GM12878 (cell line): ENCODE data around the gene TTF2. TPM values are rescaled to one million over a fixed set of nuclear protein-coding genes. Genes with fewer than 3 reads are reported as not detected.

Experiments used
- ATAC-seq: fragments of 200-7000 bp; cut with Tn5 transposase; 3 replicates; pipeline ENCODE4 v1.9.1; 2020; ENCODE audit warnings: mild to moderate bottlenecking, moderate library complexity
- Bru-seq: library from RNA; stranded (reverse); fragments of 400-500 nt; gene quantifications from one replicate; lab custom pipeline; 2021; lab: Mats Ljungman, UMichigan
- BruChase-seq, 2 experiments: library from RNA; stranded (reverse); fragments of 400-500 nt; gene quantifications; one replicate each; lab custom pipeline; 2021; lab: Mats Ljungman, UMichigan
- BruUV-seq: library from RNA; stranded (reverse); fragments of 400-500 nt; replicated peaks from 2 replicates; lab custom pipeline; 2021; lab: Mats Ljungman, UMichigan
- CTCF ChIA-PET: fragments of 300-600 bp; sonication (Branson Sonifier 250); formaldehyde crosslinking; extraction: SDS; loops from one replicate; lab custom pipeline; 2021; ENCODE audit warnings: inconsistent platforms; lab: Yijun Ruan, JAX
- POLR2A ChIA-PET: fragments of 350-600 bp; formaldehyde crosslinking; extraction: SDS; loops from one replicate; lab custom pipeline; 2021; ENCODE audit warnings: inconsistent platforms; lab: Charles Lee
- RAD21 ChIA-PET: fragments of 300-600 bp; sonication (Branson Sonifier 250); formaldehyde crosslinking; loops from one replicate; lab custom pipeline; 2023; ENCODE audit warnings: antibody characterized with exemption; ENCODE audit not compliant: unreplicated experiment; lab: Charles Lee
- SMC1A ChIA-PET: fragments of 300-600 bp; sonication (Branson Sonifier 250); formaldehyde crosslinking; loops from one replicate; lab custom pipeline; 2023; ENCODE audit not compliant: unreplicated experiment, uncharacterized antibody; lab: Charles Lee
- DNase-seq: peaks from one replicate; pipeline ENCODE4 v3.0.0-alpha.2; 2011; ENCODE audit warnings: low read depth, low spot score
- FAIRE-seq: peaks from 3 replicates; lab custom pipeline; 2011; peaks lifted over from hg19 to GRCh38; lab: Jason Lieb, UNC
- H2AFZ ChIP-seq: 2 replicates; pipeline ENCODE4 v1.6.0; 2011; ENCODE audit warnings: low read depth, low read length, control low read depth; ENCODE audit not compliant: control insufficient read depth
- H3K27ac ChIP-seq: 2 replicates; pipeline ENCODE4 v1.5.1; 2011; ENCODE audit warnings: control low read depth; ENCODE audit not compliant: control insufficient read depth, insufficient read depth
- H3K27me3 ChIP-seq, 2 experiments: replicated peaks in 1 of 2; 2 replicates each; pipeline versions ENCODE4 v1.6.0 to v1.6.1; 2011; ENCODE audit warnings: low read length in 1 of 2; ENCODE audit not compliant: control insufficient read depth in 2 of 2, insufficient read depth in 2 of 2
- H3K36me3 ChIP-seq, 2 experiments: 2 replicates each; pipeline ENCODE4 v1.5.1; 2011; ENCODE audit warnings: low read length in 1 of 2; ENCODE audit not compliant: control insufficient read depth in 2 of 2, insufficient read depth in 2 of 2
- H3K4me1 ChIP-seq: 2 replicates; pipeline ENCODE4 v1.6.1; 2011; ENCODE audit warnings: mild to moderate bottlenecking, low read length, moderate library complexity, mixed read lengths; ENCODE audit not compliant: control insufficient read depth, insufficient read depth
- H3K4me2 ChIP-seq: 2 replicates; pipeline ENCODE4 v1.6.0; 2011; ENCODE audit warnings: control low read depth; ENCODE audit not compliant: control insufficient read depth, insufficient read depth
- H3K4me3 ChIP-seq: fragments of 200-600 bp; sonication (generic); 2 replicates; pipeline ENCODE4 v1.5.1; 2016
- H3K79me2 ChIP-seq: 2 replicates; pipeline ENCODE4 v1.6.0; 2011; ENCODE audit warnings: low read length; ENCODE audit not compliant: control insufficient read depth, insufficient read depth
- H3K9ac ChIP-seq: 2 replicates; pipeline ENCODE4 v1.8.0; 2011; ENCODE audit warnings: low read length, control low read depth, mixed read lengths; ENCODE audit not compliant: control insufficient read depth, insufficient read depth
- H3K9me3 ChIP-seq: replicated peaks from 3 replicates; pipeline ENCODE4 v1.5.1; 2011; ENCODE audit warnings: mild to moderate bottlenecking, low read length; ENCODE audit not compliant: control insufficient read depth, insufficient read depth
- H4K20me1 ChIP-seq: 2 replicates; pipeline ENCODE4 v1.6.0; 2011; ENCODE audit not compliant: control insufficient read depth, insufficient read depth
- FOXM1 ChIP-seq: IDR thresholded peaks from 2 replicates; pipeline ENCODE4 v1.6.1; 2012; ENCODE audit warnings: low read depth, mild to moderate bottlenecking, inconsistent platforms, low read length, moderate library complexity
- KAT2A ChIP-seq: conservative IDR thresholded peaks from 2 replicates; pipeline ENCODE4 v1.6.1; 2011; ENCODE audit warnings: low read depth, low read length; ENCODE audit not compliant: control insufficient read depth
- KLF5 ChIP-seq: fragments of 450-650 bp; IDR thresholded peaks from 2 replicates; pipeline ENCODE4 v1.6.1; 2014; ENCODE audit warnings: mild to moderate bottlenecking; ENCODE audit not compliant: partially characterized antibody
- MEF2A ChIP-seq: IDR thresholded peaks from 2 replicates; pipeline ENCODE4 v1.6.1; 2011; ENCODE audit warnings: low read depth, mild to moderate bottlenecking, low read length, moderate library complexity; ENCODE audit not compliant: insufficient read depth
- NFYB ChIP-seq: IDR thresholded peaks from 2 replicates; pipeline ENCODE4 v1.6.1; 2011; ENCODE audit warnings: low read depth, mild to moderate bottlenecking, low read length, improper control_type of control experiment, moderate library complexity; ENCODE audit not compliant: insufficient read depth
- SREBF1 ChIP-seq: IDR thresholded peaks from 2 replicates; pipeline ENCODE4 v1.6.1; 2012; ENCODE audit warnings: mild to moderate bottlenecking, low read length
- WRNIP1 ChIP-seq: IDR thresholded peaks from 2 replicates; pipeline ENCODE4 v1.6.1; 2011; ENCODE audit warnings: low read depth, low read length, improper control_type of control experiment, borderline replicate concordance
- ZNF217 ChIP-seq: fragments of 450-650 bp; IDR thresholded peaks from 2 replicates; pipeline ENCODE4 v1.6.1; 2017; ENCODE audit warnings: antibody characterized with exemption, mild to moderate bottlenecking
- WGBS: methylation state at CpG from one replicate; pipeline ENCODE4 v1.1.6; 2016; ENCODE audit warnings: low lambda C conversion rate; ENCODE audit not compliant: insufficient replicate concordance, insufficient coverage; ENCODE audit errors: missing lambda C conversion rate; 5-methylcytosine and 5-hydroxymethylcytosine counted together
- in situ Hi-C: fragments of 300-500 bp; cut with MboI; formaldehyde crosslinking; loops from 9 replicates; pipeline ENCODE4 v1.14.3; 2018; ENCODE audit warnings: mixed read lengths
- intact Hi-C: fragments of 100-400 bp; cut with micrococcal nuclease; formaldehyde crosslinking; loops from one replicate; pipeline ENCODE4 v1.14.2; 2022; ENCODE audit not compliant: unreplicated experiment
- long read RNA-seq, 2 experiments: library from polyadenylated mRNA; unstranded; transcript quantifications; one replicate each; pipeline ENCODE4 v2.0.0, GENCODE V29; 2019 to 2020
- polyA minus RNA-seq, 3 experiments: library from RNA; depleted of rRNA, polyadenylated mRNA; stranded (reverse); fragments of >200 nt; gene quantifications; 2 replicates each; pipeline ENCODE4 v1.2.3, GENCODE V29; 2011
- polyA plus RNA-seq, 11 experiments: library from polyadenylated mRNA; depleted of rRNA in 4 of 11; unstranded in 6 of 11; stranded (reverse) in 5 of 11; fragments of >200 nt; fragmentation: Nextera tagmentation in 4 of 11; fragmentation: Illumina TruSeq in 1 of 11; extraction: Ambion mirVana in 4 of 11; extraction: Trizol in 1 of 11; gene quantifications; 1 replicate in 1 of 11; 2 replicates in 10 of 11; pipeline versions ENCODE4 v1.2.1 to v1.2.3, GENCODE V29; 2011 to 2016; ENCODE audit warnings: inconsistent platforms in 2 of 11, missing spikeins in 2 of 11, low read depth in 1 of 11
- total RNA-seq, 4 experiments: library from RNA; depleted of rRNA in 3 of 4; stranded (reverse); fragments of >200 nt in 3 of 4; fragmentation: Illumina TruSeq in 1 of 4; extraction: Trizol in 1 of 4; gene quantifications; 2 replicates each; pipeline versions ENCODE4 v1.2.1 to v1.2.3, GENCODE V29; 2013 to 2021
- TF ChIP-seq, protein P1 (sequence below), 3 experiments: IDR thresholded peaks in 2 of 3; conservative IDR thresholded peaks in 1 of 3; 2 replicates each; pipeline ENCODE4 v1.5.1; 2011; ENCODE audit warnings: low read depth in 3 of 3, low read length in 3 of 3, mild to moderate bottlenecking in 3 of 3, control low read depth in 2 of 3, moderate library complexity in 2 of 3, inconsistent platforms in 1 of 3, mixed read lengths in 1 of 3; ENCODE audit not compliant: control insufficient read depth in 2 of 3, insufficient read depth in 1 of 3; ENCODE audit errors: extremely low read depth in 1 of 3
- TF ChIP-seq, protein P2 (sequence below): IDR thresholded peaks from 2 replicates; pipeline ENCODE4 v1.6.1; 2012; ENCODE audit warnings: low read depth, low read length, improper control_type of control experiment
- TF ChIP-seq, protein P3 (sequence below): IDR thresholded peaks from 2 replicates; pipeline ENCODE4 v1.6.1; 2012; ENCODE audit warnings: low read length, inconsistent platforms

TTF2 gene
- 655 and 686 TPM in 2 replicates for total RNA-seq (2013; cell fraction: nucleolus; rRNA removed)
- total RNA-seq (2014; rRNA removed) = 82.1 and 96.0 TPM in 2 replicates
- total RNA-seq (2014; rRNA removed; fragmentation: Illumina TruSeq; extraction: Trizol) = 74.3 and 75.4 TPM in 2 replicates
- total RNA-seq (2021) = 114 and 121 TPM in 2 replicates
- polyA plus RNA-seq (2011; ENCODE audit: low read depth) = 12.0 TPM
- polyA plus RNA-seq (2011; rRNA removed) = 132 and 134 TPM in 2 replicates
- 98.6 and 111 TPM in 2 replicates for polyA plus RNA-seq (2011; cell fraction: cytosol; rRNA removed)
- 189 and 202 TPM in 2 replicates for polyA plus RNA-seq (2011; cell fraction: nucleus; rRNA removed)
- 22.7 and 35.5 TPM in 2 replicates for polyA plus RNA-seq (2012)
- polyA plus RNA-seq (2014; fragmentation: Illumina TruSeq; extraction: Trizol) = 63.8 and 94.6 TPM in 2 replicates
- 10 to 100 TPM; 17.7 to 20.8 TPM for polyA plus RNA-seq (2014; fragmentation: Nextera tagmentation; extraction: Ambion mirVana)
- 63.9 and 66.4 TPM in 2 replicates for polyA plus RNA-seq (2014; rRNA removed)
- polyA plus RNA-seq (2016; fragmentation: Nextera tagmentation; extraction: Ambion mirVana) = 100 to 1,000 TPM; 110 to 125 TPM
- polyA minus RNA-seq (2011; rRNA and poly(A)+ RNA removed) = 79.6 and 137 TPM in 2 replicates
- polyA minus RNA-seq (2011; cell fraction: cytosol; rRNA and poly(A)+ RNA removed) = 44.4 and 49.2 TPM in 2 replicates
- 111 and 144 TPM in 2 replicates for polyA minus RNA-seq (2011; cell fraction: nucleus; rRNA and poly(A)+ RNA removed)
- percentile 97 among the genes with signal in this experiment for Bru-seq, nascent RNA
- BruChase-seq, experiment 1, labeled RNA remaining after a 6-hour chase = percentile 97 among the genes with signal in this experiment
- BruChase-seq, experiment 2, labeled RNA remaining after a 2-hour chase = percentile 97 among the genes with signal in this experiment
- long read RNA-seq, experiment 1, full-length matches to known transcripts = 6 of 64 reads
- long read RNA-seq, experiment 1, partial matches to known transcripts = 46 of 64 reads
- long read RNA-seq, experiment 1, other reads (novel, unspliced or antisense) = 12 of 64 reads
- long read RNA-seq, experiment 2, full-length matches to known transcripts = 6 of 174 reads
- long read RNA-seq, experiment 2, partial matches to known transcripts = 137 of 174 reads
- long read RNA-seq, experiment 2, other reads (novel, unspliced or antisense) = 31 of 174 reads

DNA sequence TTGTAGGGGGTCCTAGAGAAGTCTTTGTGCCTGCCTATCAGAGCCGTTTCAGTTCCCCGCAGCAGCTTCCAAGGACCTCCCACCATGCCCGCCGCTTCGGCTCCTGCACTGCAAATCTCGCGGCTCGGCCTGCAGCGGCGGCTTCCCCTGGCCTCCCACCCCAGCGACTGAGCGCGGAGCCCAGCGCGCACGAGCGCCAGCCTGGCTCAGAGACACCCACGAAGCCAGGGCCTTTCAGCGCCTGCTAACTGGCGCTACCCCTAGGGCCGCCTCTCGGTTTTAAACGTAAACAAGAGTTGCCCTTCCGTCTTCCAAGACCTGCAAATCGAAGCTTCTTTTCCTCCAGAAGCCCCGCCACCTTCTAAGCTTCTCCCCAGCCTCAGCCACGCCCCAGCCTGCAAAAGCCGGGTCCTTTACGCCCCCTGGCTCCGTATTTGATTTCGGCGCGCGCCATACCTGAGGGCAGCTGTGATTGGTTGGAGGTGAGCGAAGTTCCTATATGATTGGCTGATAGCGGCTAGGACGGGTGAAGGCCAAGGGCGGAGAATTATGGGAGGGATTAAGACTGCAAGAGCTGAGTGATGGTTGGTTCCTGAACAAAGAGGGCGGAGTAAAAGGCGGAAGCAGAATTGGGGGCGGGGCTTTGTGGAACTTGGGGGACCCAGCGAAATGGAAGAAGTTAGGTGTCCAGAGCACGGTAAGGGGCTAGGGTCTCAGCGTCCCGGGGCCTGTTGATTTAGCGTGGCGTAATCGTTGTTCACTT lies at the start of gene TTF2:
Gene TTF2 (plus strand): TSS at position 649 of the 763 bp plus-strand sequence. CDS start 21 bp downstream, at position 670.
- ChIA-PET CTCF (interaction anchor here (0.8 to 10.0 kb wide), 22 partner anchors 8 to 574 kb away, joined by 3 to 134 read pairs (median 3); partner anchors contain the start of gene CD101), RAD21 (interaction anchor here (0.7 to 6.4 kb wide), 39 partner anchors 8 to 921 kb away, joined by 3 to 81 read pairs (median 4); partner anchors contain the start of gene CD101), POLR2A (interaction anchor here (0.7 to 2.3 kb wide), 28 partner anchors 9 to 684 kb away, joined by 3 to 20 read pairs (median 4); partner anchors contain the start of gene CD101), SMC1A (interaction anchor here (0.6 to 5.7 kb wide), 37 partner anchors 8 to 1952 kb away, joined by 3 to 73 read pairs (median 3); partner anchors contain the start of gene CD101)
- no peaks in the 10 kb centered on the region for H3K9me3 ChIP-seq
- peak within 1 kb of the TSS; percentile 89 for H3K9ac ChIP-seq
- peak; percentile 86 for ATAC-seq
- no TSS peak for BruUV-seq
- intact Hi-C loops (loop anchor here (2.0 to 10.0 kb wide), 4 partner anchors 233 to 683 kb away; partner anchors contain the start of gene MAN1A2), in situ Hi-C loops (loop anchor here (5.0 kb wide), 1 partner anchor 483 kb away; no protein-coding TSS in a partner anchor)
- no peaks in the 10 kb centered on the region for H3K27me3 ChIP-seq
- H4K20me1 ChIP-seq = no peaks in the 10 kb centered on the region
- H3K4me2 ChIP-seq = peak within 1 kb of the TSS; percentile 73
- FAIRE-seq = peak; percentile 100
- DNase-seq = peak; percentile 99
- WGBS = under 1% methylated on average over 48 of the region's 48 CpGs
- H3K27ac ChIP-seq = peak within 1 kb of the TSS; percentile 90
- peaks cover 4% of the 10 kb centered on the region for H3K4me1 ChIP-seq
- peak within 1 kb of the TSS; percentile 90 for H2AFZ ChIP-seq
- H3K36me3 ChIP-seq = no peaks in the 10 kb centered on the region; a peak in 1 of 4 replicates
- peaks cover 67% of the 10 kb centered on the region for H3K79me2 ChIP-seq
- peak within 1 kb of the TSS; percentile 84 for H3K4me3 ChIP-seq
- TF ChIP-seq, protein P1, sequence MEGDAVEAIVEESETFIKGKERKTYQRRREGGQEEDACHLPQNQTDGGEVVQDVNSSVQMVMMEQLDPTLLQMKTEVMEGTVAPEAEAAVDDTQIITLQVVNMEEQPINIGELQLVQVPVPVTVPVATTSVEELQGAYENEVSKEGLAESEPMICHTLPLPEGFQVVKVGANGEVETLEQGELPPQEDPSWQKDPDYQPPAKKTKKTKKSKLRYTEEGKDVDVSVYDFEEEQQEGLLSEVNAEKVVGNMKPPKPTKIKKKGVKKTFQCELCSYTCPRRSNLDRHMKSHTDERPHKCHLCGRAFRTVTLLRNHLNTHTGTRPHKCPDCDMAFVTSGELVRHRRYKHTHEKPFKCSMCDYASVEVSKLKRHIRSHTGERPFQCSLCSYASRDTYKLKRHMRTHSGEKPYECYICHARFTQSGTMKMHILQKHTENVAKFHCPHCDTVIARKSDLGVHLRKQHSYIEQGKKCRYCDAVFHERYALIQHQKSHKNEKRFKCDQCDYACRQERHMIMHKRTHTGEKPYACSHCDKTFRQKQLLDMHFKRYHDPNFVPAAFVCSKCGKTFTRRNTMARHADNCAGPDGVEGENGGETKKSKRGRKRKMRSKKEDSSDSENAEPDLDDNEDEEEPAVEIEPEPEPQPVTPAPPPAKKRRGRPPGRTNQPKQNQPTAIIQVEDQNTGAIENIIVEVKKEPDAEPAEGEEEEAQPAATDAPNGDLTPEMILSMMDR (IDR thresholded peaks at IDR 0.05 in 2 of 3, conservative IDR thresholded peaks at IDR 0.05 in 1 of 3; ENCODE audit: control insufficient read depth in 2 of 3, extremely low read depth in 1 of 3, insufficient read depth in 1 of 3, low read depth in 3 of 3, low read length in 3 of 3) = peak in 1 of 3 experiments; percentile 26; a peak in 1 of 6 replicates
- TF ChIP-seq WRNIP1 (no peak), NFYB (peak; percentile 93), ZNF217 (no peak), MEF2A (no peak), KLF5 (no peak), KAT2A (no peak), SREBF1 (no peak), FOXM1 (peak; percentile 84; the same call in 1 of the 2 replicates)
- TF ChIP-seq, protein P2, sequence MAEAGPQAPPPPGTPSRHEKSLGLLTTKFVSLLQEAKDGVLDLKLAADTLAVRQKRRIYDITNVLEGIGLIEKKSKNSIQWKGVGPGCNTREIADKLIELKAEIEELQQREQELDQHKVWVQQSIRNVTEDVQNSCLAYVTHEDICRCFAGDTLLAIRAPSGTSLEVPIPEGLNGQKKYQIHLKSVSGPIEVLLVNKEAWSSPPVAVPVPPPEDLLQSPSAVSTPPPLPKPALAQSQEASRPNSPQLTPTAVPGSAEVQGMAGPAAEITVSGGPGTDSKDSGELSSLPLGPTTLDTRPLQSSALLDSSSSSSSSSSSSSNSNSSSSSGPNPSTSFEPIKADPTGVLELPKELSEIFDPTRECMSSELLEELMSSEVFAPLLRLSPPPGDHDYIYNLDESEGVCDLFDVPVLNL = peak; percentile 98
- TF ChIP-seq, protein P3, sequence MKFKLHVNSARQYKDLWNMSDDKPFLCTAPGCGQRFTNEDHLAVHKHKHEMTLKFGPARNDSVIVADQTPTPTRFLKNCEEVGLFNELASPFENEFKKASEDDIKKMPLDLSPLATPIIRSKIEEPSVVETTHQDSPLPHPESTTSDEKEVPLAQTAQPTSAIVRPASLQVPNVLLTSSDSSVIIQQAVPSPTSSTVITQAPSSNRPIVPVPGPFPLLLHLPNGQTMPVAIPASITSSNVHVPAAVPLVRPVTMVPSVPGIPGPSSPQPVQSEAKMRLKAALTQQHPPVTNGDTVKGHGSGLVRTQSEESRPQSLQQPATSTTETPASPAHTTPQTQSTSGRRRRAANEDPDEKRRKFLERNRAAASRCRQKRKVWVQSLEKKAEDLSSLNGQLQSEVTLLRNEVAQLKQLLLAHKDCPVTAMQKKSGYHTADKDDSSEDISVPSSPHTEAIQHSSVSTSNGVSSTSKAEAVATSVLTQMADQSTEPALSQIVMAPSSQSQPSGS = no peak
